HG02943 (cell line): Measurements from ENCODE around the gene CCDC171.
A peak's percentile ranks its signal among the peaks of the same experiment; 100 is the strongest.
"Not testable (repeated sequence)": the region's sequence is repeated elsewhere in the genome, so short reads cannot be mapped to it uniquely, and the experiment has no call there.

Source experiments
- ATAC-seq: cut with Tn5 transposase; IDR thresholded peaks from one replicate; pipeline ENCODE4 v1.9.1; 2021; ENCODE audit warnings: mild to moderate bottlenecking, low read depth, moderate library complexity; ENCODE audit not compliant: unreplicated experiment

Gene CCDC171

DNA sequence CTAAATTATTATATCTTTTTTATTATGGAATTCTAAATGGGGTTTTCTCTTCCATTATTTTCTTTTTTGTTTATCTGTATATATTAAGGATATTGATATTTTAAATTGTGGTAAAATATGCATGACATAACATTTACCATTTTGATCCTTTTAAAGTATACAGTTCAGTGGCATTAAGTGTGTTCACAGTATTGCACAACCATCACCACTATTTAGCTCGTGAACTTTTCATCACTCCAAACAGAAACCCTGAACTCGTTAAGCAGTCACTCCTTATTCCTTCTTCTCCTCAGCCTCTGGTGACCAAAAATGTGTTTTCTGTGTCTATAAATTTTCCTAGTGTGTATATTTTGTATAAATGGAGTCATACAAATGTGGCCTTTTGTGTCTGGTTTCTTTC lies 188.2 kb downstream of the CCDC171 start:
- no peak for ATAC-seq

DNA sequence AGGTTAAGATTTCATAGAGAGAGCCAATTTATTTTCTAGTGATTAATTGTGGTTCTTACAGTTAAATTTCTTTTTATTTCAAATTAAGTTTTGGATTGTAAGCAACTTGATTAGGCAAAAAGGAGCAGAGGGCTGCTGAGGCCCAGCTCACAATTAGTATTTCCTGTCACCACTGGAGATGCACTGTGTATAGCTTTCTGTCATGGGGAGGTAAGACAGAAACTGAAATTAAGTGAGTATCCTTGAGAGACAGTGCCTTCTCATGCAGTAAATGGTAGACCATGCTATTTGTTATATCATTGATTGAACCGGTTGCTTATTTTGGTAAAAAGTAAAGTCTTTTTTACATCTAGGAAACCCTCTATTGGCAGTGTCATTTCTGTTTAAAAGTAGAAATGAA lies 190.7 kb downstream of the CCDC171 start:
- ATAC-seq, result peak; percentile 82

DNA sequence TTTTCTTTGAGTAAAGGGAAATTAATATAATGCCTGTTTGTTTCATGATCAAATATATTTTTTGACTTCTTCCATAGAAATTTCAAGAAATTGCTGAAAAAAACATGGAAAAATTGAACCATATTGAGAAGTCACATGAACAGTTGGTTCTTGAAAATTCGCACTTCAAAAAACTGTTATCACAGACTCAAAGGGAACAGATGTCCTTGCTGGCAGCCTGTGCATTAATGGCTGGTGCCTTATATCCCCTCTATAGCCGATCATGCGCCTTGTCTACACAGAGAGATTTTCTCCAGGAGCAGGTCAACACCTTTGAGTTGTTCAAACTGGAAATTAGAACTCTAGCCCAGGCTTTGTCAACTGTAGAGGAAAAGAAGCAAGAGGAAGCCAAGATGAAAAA lies 191.4 kb downstream of the CCDC171 start:
- ATAC-seq, result no peak

DNA sequence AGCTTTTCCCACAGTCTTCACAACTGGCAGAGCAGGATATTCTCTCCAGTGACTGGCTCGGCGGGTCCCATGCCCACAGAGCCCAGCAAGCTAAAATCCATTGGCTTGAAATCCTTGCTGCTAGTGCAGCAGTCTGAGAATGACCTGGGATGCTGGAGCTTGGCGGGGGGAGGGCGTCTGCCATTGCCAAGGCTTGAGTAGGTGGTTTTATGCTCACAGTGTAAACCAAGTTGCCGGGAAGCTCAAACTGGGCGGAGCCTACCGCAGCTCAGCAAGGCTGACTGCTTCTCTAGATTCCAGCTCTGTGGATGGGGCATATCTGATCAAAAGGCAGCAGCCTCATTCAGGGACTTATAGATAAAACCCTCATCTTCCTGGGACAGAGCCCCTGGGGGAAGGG lies 194.1 kb downstream of the CCDC171 start:
- ATAC-seq, result no peak

DNA sequence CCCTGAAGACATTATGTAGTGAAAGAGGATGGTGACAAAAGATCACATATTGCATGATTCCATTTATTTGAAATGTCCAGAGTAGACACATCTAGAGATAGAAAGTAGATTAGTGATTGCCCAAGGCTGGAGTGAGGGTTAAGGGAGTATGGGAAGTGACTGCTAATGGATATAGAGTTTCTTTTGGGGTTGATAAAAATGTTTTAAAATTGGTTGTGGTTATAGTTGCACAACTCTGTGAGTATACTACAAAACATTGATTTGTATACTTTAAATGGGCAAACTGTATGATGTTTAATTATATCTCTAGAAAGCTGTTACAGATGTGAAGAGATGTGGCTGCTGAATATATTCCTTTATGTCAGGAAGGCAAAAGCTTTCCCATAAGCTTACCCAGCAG lies 202.8 kb downstream of the CCDC171 start:
- no peak for ATAC-seq

DNA sequence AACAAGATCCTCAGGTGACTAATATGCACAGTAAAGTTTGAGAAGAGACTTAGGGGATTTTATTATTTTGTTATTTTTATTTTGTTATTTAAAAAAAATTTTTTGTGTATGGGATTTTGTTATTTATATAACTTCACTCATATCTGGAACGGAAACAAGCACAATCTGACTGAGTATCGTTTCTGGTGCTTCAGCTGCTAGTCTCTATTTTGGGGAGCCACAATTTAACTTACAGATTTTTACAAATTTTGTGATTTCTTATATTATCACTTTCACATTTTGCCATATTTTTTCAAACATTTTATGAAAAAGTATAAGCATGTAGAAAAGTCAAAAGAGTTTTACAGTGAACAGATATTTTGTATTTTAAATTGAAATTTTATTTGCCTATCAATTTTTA lies 208.7 kb downstream of the CCDC171 start:
- ATAC-seq, result no peak

DNA sequence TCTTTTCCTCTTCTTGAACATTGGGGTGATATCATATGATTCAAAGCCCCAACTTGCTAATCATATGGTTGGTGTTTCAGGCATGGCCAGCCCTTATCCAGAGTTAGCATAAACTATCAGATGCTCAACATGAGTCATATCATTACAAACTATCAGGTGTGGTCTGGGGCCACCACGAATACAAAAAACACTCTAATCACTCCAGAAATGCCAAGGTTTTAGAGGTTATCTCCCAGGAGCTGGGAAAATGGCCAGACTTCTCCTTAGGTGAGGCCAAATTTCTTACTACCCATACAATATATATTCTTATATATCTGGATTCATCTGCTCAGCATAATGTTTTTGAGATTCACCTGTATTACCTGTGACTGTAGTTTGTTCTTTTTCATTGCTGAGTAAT lies 210.5 kb downstream of the CCDC171 start:
- no peak for ATAC-seq

DNA sequence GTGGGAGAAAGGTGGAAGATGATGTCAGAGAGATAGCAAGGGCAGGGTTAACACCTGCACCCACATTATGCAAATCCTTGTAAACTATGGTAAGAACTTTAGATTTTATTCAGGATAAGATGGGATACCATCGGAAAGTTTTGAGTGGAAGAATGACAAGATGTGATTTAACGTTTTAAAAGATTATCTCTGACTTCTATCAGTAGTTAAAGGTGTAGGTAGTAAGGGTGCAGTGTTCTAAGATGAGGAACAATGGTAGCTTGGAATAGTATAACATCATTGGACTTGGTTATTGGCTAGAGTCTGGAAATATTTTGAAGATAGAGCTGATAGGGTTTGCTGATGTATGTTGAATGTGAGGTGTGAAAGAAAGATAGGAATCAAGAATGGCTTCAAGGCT lies 211.3 kb downstream of the CCDC171 start:
- no peak for ATAC-seq

DNA sequence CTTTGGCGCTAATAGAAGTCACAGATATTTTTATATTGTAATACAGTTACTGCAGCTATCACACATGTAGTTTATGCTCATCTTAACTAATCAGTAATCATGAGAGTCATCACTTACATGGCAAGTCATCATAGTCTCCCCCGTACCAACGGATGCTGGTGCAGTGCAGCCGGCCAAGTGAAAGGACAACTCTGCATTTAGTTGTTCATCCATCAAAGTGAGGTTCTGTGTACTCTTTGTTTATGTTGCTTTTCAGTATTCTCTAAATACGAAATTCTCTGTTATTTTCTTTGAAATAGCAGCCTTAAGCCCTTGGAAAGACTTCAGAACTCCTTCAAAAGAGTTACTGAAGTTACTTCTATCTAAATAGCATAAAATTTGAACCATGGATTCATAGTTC lies 216.7 kb downstream of the CCDC171 start:
- no peak for ATAC-seq

DNA sequence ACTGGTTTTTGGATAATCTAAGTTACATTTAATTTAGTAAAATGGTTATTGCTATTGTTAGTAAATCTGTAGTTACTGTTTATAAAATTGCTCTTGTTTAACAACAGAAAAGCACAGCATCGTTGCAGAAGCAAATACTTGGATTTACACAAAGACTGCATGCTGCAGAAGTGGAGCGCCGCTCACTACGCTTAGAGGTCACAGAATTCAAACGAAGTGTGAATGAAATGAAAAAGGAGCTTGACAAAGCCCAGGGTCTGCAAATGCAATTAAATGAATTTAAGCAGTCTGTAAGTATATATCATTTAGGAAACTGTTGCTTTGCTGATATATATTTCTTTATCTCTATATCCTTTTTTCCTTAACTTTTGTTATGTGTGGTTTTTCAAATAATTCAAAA lies 226.0 kb downstream of the CCDC171 start:
- no peak for ATAC-seq

DNA sequence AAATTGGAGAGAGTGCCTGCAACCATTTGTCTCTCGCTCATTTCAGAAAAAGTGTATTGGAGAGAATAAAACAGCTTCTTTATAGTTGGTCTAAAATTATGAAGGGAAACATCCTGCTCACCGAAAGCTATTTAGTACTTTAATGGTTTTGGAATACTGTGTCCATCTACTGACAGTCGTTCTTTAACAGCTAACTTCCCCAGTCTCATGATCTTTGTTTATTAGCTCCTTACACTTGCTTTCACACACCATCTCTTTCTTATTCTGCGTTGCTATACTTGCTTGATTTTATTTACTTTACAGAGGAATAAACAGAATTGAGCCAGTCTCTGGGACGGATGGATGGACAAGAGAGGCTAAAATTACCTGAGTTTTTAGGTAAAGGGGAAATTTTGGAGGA lies 229.3 kb downstream of the CCDC171 start:
- no peak for ATAC-seq

DNA sequence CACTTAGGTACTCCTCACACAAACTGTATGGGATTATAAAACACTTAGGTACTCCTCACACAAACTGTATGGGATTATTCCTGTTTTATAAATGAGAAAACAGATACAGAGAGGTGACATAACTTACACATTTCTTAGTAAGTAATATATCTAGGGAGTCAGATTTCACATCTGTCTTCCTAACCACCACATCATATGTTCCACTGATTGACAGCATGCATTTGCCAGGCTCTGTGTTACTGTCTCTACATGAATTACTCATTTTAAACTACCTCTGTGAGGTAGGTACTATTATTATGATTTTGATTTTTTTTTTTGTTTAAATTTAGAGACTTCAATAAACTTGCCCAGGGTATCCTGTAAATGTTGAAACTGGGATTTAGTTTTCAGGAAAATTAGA lies 232.7 kb downstream of the CCDC171 start:
- no peak for ATAC-seq

DNA sequence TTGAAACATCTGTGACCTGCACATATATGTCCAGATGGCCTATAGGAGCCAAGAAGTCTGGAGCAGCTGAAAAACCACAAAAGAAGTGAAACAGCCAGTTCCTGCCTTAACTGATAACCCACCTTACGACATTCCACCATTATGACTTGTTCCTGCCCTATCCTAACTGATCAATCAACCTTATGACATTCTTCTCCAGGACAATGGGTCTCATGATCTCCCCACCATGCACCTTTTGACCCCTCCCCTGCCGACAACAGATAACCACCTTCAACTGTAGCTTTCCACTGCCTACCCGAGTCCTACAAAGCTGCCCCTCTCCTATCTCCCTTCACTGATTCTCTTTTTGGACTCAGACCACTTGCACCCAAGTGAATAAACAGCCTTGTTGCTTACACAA lies 233.8 kb downstream of the CCDC171 start:
- ATAC-seq, result no peak

DNA sequence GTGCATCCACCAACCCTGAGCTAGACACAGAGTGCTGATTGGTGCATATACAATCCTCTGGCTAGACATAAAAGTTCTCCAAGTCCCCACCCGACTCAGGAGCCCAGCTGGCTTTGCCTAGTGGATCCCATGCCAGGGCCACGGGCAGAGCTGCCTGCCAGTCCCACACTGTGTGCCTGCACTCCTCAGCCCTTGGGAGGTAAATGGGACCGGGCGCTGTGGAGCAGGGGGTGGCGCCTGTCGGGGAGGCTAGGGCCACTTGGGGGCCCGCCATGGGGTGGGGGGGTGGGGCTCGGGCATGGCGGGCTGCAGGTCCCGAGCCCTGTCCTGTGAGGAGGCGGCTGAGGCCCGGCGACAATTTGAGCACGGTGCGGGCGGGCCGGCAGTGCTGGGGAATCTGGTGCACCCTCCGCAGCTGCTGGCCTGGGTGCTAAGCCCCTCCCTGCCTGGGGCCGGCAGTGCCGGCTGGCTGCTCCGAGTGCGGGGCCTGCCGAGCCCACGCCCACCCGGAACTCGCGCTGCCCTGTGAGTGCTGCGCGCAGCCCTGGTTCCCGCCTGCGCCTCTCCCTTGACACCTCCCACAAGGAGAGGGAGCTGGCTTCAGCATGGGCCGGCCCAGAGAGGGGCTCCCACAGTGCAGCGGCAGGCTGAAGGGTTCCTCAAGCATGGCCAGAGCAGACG lies 257.5 kb downstream of the CCDC171 start:
- ATAC-seq, result not testable (repeated sequence)

DNA sequence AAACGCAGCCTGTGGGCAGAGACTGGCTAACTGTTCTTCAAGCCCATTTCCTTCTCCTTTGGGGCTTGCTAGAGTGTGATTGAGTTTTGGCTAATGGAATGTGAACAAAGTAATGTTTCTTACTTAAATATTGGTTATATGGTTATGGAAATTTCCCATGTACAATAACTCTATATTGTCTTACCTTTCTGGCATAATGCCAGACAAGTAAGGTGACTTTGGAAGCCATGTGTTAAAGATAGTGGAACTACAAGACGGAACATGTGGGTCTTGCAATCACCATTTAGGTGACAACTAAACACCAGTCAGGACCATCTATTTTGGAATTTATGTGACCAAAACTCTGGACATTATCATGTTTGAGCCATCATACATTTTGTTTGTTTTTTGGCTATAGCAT lies 260.2 kb downstream of the CCDC171 start:
- no peak for ATAC-seq

DNA sequence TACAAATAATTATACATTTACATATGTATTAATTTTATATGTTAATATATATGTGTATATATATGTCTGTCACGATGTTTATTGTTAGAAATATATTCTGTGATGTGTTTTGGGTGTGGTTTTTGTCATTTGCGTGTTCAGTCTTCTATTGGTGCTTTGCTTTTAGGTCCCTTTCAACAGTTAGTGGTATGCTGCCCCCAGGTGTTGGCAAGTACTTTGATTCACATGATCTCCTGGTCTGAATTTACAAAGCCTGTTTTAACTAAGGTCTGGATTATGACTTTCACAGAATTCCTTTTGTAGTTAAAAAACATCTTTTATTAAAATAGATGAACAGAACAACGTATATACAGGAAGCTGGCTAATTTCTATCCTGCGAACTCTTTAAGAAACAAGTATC lies 271.5 kb downstream of the CCDC171 start:
- ATAC-seq, result no peak

DNA sequence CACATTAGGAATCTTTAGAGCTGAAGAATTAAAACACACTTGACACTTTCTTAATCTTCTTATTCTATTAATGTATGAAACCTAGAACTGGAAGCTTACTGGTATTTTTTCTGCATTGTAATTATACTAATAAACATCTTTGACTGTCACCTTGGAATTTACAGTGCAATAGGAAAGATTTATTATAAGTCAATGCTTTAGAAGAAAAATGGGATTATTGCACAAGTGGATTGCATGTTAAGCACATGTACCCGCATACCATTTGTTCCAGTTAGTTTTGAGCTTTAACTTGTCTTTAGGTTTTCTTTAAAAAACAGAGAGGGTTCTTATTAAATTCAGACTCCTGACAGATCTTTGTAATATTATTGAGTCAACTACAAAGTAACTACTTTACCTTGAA lies 278.5 kb downstream of the CCDC171 start:
- ATAC-seq, result no peak

DNA sequence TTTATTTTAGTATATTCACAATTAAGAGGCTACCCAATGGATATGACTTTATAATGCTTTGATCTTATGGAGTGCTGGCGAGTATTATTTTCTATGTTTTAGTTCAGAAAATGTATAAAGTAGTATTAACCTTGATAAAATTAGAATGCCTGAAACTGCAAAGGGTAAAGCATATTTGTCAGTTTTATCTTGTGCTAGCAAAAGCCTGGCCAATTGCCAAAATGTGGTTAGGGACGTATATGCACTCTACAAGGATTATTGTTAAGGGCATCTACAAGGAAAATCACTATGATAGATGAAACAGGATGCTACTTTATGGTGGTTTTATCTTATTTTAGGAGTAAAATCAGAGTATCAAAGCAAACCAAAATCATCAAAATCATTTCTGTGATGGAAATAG lies 281.7 kb downstream of the CCDC171 start:
- ATAC-seq, result no peak

DNA sequence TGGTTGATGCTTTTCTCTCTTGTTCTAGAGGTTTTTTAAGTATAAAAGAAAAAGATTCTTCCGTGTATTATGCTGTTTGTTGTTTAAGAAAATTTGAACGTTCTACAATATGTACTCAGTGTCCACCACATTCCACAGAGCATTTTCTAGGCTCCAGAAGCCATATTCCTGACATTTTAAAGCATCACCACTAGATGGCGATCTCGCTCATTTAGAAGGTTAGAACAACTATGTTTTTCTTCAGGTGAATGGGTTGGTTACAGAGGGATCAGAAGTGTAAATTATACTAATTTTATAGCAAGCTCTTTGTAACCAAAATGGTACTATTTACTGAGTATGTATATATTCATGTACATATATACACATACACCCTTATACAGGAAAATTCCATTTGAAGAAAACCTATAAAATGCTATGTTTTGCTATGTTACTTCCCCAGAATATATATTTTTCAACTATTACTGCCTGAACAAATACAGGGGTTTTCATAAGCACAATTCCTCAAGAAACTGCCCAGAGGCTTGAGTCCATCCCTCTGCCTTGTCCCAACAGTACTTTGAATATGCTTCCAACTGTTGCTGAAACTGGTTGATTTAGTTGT lies 284.3 kb downstream of the CCDC171 start:
- ATAC-seq, result peak; percentile 90

DNA sequence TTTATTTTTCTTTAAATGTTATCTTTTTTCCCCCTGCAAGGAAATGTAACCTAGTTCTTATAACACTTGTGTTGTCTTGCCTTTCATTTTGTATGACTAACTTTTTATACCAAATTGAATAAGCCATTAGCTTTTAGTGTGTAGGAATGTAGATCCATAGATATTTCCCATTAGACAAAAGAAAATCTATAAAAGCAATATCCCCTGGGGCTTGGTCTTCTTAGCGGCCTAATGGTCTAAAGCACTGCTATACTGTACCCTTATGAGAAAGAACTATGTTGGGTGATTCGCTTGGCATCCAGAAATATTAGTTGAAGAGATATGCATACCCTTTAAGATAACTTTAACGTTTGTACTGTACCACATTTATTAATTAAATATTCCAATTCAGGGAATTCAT lies 289.2 kb downstream of the CCDC171 start:
- ATAC-seq, result no peak

DNA sequence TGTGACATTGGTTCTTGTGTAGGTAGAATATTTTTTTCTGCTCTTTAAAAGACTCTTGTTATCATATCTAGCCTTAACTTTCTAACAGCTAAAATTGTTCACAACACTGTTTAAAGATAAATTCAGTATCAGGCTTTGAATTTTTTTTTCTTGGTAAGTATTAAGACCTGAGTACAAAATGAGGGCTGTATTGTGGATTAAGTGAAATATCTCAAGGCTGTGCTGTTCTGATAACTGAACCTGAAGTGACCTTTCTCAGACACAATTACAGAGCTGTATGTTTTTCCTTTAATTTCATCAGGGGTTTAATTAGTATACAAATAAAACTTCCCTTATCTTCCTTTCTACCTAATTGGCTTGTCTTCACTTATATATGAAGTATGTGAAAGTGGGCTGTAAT lies 290.5 kb downstream of the CCDC171 start:
- no peak for ATAC-seq

DNA sequence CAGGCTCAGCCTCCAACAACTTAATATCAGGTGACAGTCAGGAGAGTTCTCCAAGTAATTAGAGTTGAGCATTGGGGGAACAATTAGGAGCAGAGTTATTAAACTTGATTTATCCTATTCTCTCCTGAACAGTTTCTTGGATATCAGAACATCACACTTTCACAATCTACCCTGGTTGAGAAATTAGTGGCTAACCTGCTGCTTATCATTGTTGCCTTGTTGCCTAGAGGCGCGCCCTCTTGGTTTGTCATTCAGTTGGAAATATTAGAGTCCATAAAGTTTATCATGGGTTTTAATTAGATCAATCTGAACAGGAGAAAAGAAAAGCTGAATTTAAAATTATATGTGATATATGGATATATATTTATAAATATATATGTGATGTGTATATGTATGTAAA lies 291.1 kb downstream of the CCDC171 start:
- no peak for ATAC-seq

DNA sequence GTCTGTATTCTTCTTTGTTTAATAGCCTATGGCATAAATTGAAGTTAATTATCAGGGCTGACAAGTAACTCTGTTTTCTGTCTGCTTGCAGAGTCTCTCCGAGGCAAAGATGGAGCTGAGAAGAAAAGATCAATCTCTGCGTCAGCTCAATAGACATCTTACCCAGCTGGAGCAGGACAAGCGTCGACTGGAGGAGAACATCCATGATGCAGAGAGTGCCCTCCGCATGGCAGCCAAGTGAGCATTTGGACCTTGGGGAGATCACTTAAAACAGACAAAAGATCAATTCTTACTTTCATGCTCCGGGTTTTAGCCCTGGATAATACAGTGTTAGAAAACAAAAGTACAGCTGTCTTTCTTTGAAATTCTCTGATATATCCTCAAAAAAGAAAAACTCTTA lies 293.8 kb downstream of the CCDC171 start:
- no peak for ATAC-seq
